Measurements from ENCODE around the gene CRCP.
"Not testable (repeated sequence)": the region's sequence is repeated elsewhere in the genome, so short reads cannot be mapped to it uniquely, and the experiment has no call there.

DNA sequence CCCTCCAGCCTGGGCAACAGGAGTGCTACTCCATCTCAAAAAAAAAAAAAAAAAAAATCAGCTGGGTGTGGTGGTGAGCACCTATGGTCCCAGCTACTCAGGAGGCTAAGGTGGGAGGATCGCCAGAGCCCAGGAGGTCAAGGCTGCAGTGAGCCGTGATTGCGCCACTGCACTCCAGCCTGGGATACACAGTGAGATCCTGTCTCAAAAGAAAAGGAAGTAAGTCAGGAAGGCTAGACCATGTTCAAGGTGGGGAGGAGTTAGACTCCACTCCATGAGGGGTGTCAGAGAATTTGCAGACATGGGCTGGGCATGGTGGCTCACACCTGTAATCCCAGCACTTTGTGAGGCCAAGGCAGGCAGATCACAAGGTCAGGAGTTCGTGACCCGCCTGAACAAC is 6.2 kb upstream of the CRCP start:
- TF ChIP-seq, protein P1, sequence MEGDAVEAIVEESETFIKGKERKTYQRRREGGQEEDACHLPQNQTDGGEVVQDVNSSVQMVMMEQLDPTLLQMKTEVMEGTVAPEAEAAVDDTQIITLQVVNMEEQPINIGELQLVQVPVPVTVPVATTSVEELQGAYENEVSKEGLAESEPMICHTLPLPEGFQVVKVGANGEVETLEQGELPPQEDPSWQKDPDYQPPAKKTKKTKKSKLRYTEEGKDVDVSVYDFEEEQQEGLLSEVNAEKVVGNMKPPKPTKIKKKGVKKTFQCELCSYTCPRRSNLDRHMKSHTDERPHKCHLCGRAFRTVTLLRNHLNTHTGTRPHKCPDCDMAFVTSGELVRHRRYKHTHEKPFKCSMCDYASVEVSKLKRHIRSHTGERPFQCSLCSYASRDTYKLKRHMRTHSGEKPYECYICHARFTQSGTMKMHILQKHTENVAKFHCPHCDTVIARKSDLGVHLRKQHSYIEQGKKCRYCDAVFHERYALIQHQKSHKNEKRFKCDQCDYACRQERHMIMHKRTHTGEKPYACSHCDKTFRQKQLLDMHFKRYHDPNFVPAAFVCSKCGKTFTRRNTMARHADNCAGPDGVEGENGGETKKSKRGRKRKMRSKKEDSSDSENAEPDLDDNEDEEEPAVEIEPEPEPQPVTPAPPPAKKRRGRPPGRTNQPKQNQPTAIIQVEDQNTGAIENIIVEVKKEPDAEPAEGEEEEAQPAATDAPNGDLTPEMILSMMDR (IDR thresholded peaks at IDR 0.05) = not testable (repeated sequence)
- not testable (repeated sequence) for TF ChIP-seq MAFK (IDR thresholded peaks at IDR 0.05; ENCODE audit: partially characterized antibody); ZC3H11A (IDR thresholded peaks at IDR 0.05); GATA3 (IDR thresholded peaks at IDR 0.05; ENCODE audit: borderline replicate concordance); ZSCAN20 (CRISPR knock-in tag; IDR thresholded peaks at IDR 0.05); POLR2A (IDR thresholded peaks at IDR 0.05; ENCODE audit: low read length)
- TF ChIP-seq, protein P2, sequence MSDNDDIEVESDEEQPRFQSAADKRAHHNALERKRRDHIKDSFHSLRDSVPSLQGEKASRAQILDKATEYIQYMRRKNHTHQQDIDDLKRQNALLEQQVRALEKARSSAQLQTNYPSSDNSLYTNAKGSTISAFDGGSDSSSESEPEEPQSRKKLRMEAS (IDR thresholded peaks at IDR 0.05) = not testable (repeated sequence)

All from A549 (cell line).